Activated CD4-positive, alpha-beta T cell treated with anti-CD3 and anti-CD28 coated beads, Interleukin-2, amount 10 ng/mL, durations not matched to agents 7 days and 5 days (primary cell): Measurements from ENCODE around the gene MTURN. TPM values are rescaled to one million over a fixed set of nuclear protein-coding genes. Genes with fewer than 3 reads are reported as not detected.

Source experiments
- CTCF ChIA-PET: fragments of 350-600 bp; sonication (Branson Sonifier 250); formaldehyde crosslinking; loops from one replicate; lab custom pipeline; 2021; ENCODE audit warnings: antibody characterized with exemption; lab: Charles Lee
- POLR2A ChIA-PET: fragments of 350-600 bp; sonication (Branson Sonifier 250); formaldehyde crosslinking; loops from one replicate; lab custom pipeline; 2021; ENCODE audit warnings: antibody characterized with exemption; lab: Charles Lee
- DNase-seq: peaks from one replicate; pipeline ENCODE4 v3.0.0-alpha.2; 2020
- H3K27ac Mint-ChIP-seq: one replicate; pipeline ENCODE4 v1.8.0; 2021; ENCODE audit warnings: mild to moderate bottlenecking, moderate library complexity, mixed read lengths
- H3K27me3 Mint-ChIP-seq: one replicate; pipeline ENCODE4 v1.8.0; 2021; ENCODE audit warnings: mixed read lengths
- H3K36me3 Mint-ChIP-seq: one replicate; pipeline ENCODE4 v1.8.0; 2021; ENCODE audit warnings: low read depth, mixed read lengths
- H3K4me1 Mint-ChIP-seq: one replicate; pipeline ENCODE4 v1.8.0; 2021; ENCODE audit warnings: mixed read lengths
- H3K4me3 Mint-ChIP-seq: one replicate; pipeline ENCODE4 v1.8.0; 2021; ENCODE audit warnings: mild to moderate bottlenecking, moderate library complexity, mixed read lengths
- H3K9me3 Mint-ChIP-seq: one replicate; pipeline ENCODE4 v1.8.0; 2021; ENCODE audit warnings: mixed read lengths
- total RNA-seq, 2 experiments: library from RNA; stranded (reverse); gene quantifications; one replicate each; pipeline ENCODE4 v1.2.3, GENCODE V29; 2021

MTURN gene
- total RNA-seq, 2 experiments from 2014 or later: 3.7 to 4.1 TPM

DNA sequence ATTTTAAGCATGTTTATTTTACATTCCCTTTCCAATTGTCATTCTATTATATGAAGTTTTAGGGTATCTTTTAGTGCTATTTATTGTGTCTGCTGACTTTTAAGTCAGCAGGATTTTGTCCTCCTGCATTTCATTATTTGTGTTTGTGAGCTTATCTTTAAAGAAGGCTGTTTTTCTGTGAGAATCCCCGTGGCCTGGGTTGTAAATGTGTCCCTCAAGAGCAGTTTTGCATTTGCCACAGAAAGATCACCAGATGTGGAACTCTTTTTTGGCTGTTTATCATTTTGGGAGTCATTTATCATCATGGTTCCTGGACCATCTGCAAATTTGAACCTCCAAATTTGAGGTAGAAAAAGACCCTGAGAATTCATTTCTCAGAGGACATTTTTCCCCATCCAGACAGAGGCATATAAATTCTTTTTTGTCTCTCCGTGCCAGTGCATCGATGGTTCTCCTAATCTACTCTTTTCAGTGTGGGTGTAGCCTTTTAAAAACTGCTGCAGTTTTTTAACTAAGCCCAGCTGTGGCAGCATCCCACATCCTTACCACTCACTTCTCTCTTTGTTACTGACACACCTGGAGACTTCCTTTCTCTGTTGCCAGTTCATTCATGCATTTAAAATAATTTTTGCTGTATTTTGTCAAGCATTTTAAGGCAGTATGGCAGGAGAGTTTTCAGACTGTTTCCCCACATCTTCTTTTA lies 20.1 kb upstream of the MTURN start:
- Mint-ChIP-seq H3K27me3 (no peaks in the 10 kb centered on the region), H3K4me3 (no peak overlapping the region), H3K4me1 (peaks cover 7% of the 10 kb centered on the region), H3K36me3 (peaks cover 7% of the 10 kb centered on the region), H3K9me3 (peaks cover 14% of the 10 kb centered on the region), H3K27ac (no peak overlapping the region)
- CTCF ChIA-PET: no interaction called here
- POLR2A ChIA-PET: no interaction called here
- DNase-seq: no peak

DNA sequence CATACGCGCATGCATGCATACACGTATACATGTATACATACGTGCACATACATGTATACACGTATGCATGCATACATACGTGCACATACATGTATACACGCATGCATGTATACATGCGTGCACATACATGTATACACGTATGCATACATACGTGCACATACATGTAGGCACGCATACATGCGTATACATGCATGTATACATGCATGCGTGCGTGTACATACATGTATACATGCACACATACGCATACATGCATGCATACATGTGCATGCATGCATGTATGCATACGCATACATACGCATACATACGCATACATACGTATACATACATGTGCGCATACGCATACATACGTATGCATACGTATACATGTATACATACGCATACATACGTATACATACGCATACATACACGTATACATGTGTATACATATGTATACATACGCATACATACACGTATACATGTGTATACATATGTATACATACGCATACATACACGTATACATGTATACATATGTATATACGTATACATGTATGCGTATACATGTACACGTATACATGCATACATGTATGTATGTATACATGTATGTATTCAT lies 19.0 kb upstream of the MTURN start:
- peaks cover 7% of the 10 kb centered on the region for H3K36me3 Mint-ChIP-seq
- ChIA-PET CTCF (no interaction called here), POLR2A (no interaction called here)
- no peak overlapping the region for H3K27ac Mint-ChIP-seq
- H3K27me3 Mint-ChIP-seq: no peaks in the 10 kb centered on the region
- peaks cover 7% of the 10 kb centered on the region for H3K4me1 Mint-ChIP-seq
- H3K9me3 Mint-ChIP-seq: peaks cover 14% of the 10 kb centered on the region
- no peak for DNase-seq
- no peak overlapping the region for H3K4me3 Mint-ChIP-seq

DNA sequence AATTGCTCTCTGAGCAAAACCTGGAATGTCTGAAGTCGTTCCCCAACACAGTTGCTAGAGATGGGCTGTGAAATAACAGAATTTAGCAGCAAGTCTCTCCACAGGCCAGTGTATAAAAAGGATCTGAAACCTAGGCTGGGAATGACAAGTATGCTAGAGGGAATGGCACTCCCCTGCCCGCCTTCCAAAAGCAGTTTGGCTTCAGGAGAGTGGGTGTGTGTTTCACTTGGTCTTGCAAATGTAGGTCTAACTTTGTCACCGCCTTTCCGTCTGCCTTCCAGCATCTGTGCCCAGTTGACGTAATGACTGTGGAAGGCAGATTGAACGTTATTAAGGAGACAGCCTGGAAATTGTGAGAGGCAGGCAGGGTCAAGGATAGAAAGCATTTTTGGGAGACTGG lies 18.0 kb upstream of the MTURN start:
- Mint-ChIP-seq H3K36me3 (peaks cover 7% of the 10 kb centered on the region), H3K27ac (no peak overlapping the region), H3K9me3 (peaks cover 13% of the 10 kb centered on the region), H3K27me3 (no peaks in the 10 kb centered on the region), H3K4me1 (peaks cover 7% of the 10 kb centered on the region), H3K4me3 (no peak overlapping the region)
- no peak for DNase-seq
- POLR2A ChIA-PET: no interaction called here
- CTCF ChIA-PET: no interaction called here

DNA sequence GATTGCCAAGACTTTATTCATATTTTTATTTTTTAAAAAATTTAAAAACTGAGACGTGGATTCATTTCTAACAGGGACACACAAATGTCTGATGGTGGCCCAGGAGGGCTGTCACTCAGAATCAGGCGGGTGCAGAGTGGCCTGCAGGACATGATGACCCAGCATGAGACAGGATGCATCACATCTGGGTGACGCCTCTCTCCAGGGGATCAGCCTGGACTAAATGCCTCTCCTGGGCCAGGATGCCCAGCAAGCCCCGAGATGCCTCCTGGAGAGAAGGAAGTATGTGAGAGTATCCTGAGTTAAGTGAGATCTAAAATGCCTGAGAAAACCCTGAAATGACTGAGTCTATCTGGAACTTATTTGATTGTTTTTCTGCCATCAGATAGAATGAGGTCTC lies 16.9 kb upstream of the MTURN start:
- H3K4me3 Mint-ChIP-seq: no peak overlapping the region
- peaks cover 1% of the 10 kb centered on the region for H3K27me3 Mint-ChIP-seq
- H3K9me3 Mint-ChIP-seq: peaks cover 9% of the 10 kb centered on the region
- POLR2A ChIA-PET: no interaction called here
- DNase-seq: no peak
- H3K36me3 Mint-ChIP-seq: peaks cover 5% of the 10 kb centered on the region
- CTCF ChIA-PET: no interaction called here
- no peak overlapping the region for H3K27ac Mint-ChIP-seq
- peaks cover 7% of the 10 kb centered on the region for H3K4me1 Mint-ChIP-seq

DNA sequence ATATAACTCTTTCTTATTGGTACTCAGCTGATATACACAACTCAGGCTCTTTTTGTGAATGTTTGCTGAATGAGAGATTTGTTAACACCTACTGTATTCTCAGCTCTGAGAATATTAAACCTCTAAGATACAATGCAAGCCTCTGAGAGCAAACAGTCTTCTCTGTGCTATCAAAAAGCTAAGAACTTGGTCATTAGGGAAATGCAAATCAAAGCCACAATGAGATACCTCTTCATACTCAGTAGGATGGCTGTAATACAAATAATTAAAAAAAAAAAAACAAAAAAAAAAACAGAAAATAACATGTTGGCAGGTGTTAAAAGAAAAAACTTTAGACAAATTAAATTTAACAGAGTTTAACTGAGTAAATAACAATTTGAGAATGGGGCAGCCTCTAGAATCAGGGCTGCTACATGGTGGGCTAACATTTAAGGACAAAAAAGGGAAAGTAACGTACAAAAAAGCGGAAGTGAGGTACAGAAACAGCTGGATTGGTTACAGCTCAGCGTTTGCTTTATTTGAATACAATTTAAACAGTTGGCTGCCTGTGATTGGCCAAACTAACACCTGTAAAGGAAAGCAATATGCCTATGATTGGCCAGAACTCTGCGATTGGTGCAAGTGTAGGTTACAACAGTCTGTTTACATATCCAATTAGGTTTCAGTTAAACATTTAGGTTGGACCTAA lies 14.8 kb upstream of the MTURN start:
- H3K27ac Mint-ChIP-seq: no peak overlapping the region
- ChIA-PET CTCF (interaction anchor here (0.7 to 1.2 kb wide), 3 partner anchors 14 to 1558 kb away, joined by 3 to 4 read pairs (median 3); no protein-coding TSS in a partner anchor), POLR2A (no interaction called here)
- H3K27me3 Mint-ChIP-seq: peaks cover 1% of the 10 kb centered on the region
- no peaks in the 10 kb centered on the region for H3K9me3 Mint-ChIP-seq
- H3K4me3 Mint-ChIP-seq: no peak overlapping the region
- peaks cover under 1% of the 10 kb centered on the region for H3K4me1 Mint-ChIP-seq
- DNase-seq: no peak
- no peaks in the 10 kb centered on the region for H3K36me3 Mint-ChIP-seq

DNA sequence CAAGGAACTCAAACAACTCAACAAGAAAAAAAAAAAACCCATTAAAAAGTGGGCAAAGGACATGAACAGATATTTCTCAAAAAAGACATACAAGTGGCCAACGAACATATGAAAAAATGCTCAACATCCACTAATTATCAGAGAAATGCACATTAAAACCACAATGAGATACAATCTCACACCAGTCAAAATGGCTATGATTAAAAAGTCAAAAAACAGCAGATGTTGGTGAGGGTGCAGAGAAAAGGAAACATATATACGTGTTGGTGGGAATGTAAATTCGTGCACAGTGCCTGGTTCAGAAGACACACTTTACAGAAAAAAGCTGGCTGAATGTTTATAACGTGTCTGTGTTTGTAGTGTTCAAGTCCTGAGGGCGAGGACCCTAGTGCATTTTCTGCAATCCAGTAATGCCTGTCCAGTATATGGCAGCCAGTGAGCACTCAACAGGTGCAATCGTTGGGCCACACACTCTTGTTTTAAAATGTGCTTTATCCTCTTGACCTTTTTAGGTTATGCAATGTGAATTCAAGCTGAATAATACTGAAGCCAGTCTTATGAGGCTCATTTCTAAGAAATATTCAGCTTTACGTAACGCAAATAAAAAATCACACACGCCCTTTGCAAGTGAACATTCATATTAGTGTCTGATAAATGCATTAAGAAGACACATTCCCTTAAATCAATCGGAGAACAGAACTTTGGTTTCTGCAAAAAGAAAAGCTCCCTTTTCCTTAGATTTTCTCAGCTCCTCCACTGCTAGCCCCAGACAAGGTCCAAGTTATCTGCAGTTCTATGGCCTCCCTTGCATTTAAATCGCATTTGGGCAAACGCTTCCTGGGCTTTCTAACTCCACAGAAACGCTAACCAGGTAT lies 813 bp upstream of the MTURN start:
- H3K27ac Mint-ChIP-seq: peak overlapping the region; percentile 84
- no peaks in the 10 kb centered on the region for H3K9me3 Mint-ChIP-seq
- CTCF ChIA-PET: interaction anchor here (1.0 to 1.6 kb wide), 5 partner anchors 10 to 189 kb away, joined by 3 to 4 read pairs (median 3); no protein-coding TSS in a partner anchor
- POLR2A ChIA-PET: no interaction called here
- peaks cover 7% of the 10 kb centered on the region for H3K4me1 Mint-ChIP-seq
- DNase-seq: no peak
- H3K27me3 Mint-ChIP-seq: peaks cover 17% of the 10 kb centered on the region
- H3K36me3 Mint-ChIP-seq: no peaks in the 10 kb centered on the region
- peak overlapping the region; percentile 73 for H3K4me3 Mint-ChIP-seq

DNA sequence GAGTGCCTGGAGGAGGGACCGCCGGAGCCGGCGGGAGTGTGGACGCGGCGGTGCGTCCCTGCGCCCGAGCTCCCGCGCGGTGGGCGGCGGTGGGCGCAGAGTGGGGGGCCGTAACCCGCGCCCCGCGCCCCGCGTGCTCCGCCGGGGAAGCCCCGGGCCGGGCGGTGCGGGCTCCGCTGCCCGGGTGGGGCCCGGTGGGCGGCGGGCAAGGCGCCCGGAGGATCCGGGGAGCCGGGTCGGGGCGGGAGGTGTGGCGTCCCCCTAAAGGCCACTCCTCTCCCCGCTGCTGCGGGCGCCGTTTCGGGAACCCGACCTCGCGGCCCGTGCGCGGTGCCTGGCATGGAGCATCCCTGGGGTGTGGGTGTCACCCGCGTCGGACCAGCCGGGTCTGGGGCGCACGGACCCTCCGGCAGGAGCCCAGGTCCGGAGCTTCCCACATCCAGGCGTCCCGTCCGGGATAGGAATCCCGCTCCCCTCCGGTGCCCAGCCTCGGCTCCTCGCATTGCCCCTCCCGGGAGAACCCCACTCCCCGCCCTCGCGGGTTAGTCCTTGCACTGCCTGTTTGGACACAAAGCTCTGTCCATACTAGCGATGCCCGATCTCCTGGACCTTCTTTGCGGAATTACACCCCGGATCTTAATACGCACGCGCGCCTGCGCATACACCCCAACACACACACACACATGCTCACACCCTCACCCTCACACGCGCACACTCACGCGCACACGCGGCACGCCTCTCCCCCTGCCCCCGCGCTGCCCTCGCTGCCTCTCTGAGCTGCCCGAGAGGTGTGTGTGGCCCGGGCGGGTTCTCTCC lies 723 bp downstream of the MTURN start:
- H3K4me1 Mint-ChIP-seq: peaks cover 7% of the 10 kb centered on the region
- no peaks in the 10 kb centered on the region for H3K9me3 Mint-ChIP-seq
- ChIA-PET CTCF (interaction anchor here (1.0 to 1.6 kb wide), 4 partner anchors 8 to 187 kb away, joined by 3 to 4 read pairs (median 3); no protein-coding TSS in a partner anchor), POLR2A (no interaction called here)
- peaks cover 13% of the 10 kb centered on the region for H3K27me3 Mint-ChIP-seq
- H3K36me3 Mint-ChIP-seq: no peaks in the 10 kb centered on the region
- H3K27ac Mint-ChIP-seq: peak overlapping the region; percentile 78
- DNase-seq: peak; percentile 55
- H3K4me3 Mint-ChIP-seq: peak overlapping the region; percentile 73

DNA sequence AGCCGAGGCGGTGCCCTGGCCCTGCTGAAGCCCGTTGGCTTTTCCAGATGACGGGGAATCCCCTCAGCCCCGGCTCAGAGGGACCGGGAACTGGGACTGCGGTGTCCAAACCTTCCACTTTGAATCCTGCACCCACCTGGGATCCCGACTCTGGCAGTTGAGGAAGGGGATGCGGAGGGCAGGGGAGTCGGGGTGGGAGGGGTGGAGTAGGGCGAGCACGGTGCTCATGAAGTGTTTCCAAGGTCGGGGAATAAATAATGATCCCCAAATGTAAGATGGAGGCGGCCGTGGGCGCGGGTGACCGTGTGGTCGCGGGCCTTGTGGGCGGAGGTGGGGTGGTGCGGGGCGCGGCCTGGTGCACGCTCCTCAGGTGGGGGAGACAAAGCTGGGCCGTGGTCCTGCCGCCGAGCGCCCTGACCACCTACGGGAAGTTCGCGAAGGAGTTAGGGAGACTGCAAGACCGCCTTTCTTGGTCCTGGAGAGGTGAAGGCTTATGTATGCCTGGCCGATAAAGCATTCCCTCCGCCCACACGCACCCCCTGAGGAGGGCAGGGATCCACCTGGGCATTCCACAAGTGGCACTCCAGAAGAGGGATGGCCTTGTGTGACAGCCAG lies 1.4 kb downstream of the MTURN start:
- peaks cover 13% of the 10 kb centered on the region for H3K27me3 Mint-ChIP-seq
- no peak for DNase-seq
- H3K4me3 Mint-ChIP-seq: peak overlapping the region; percentile 73
- ChIA-PET CTCF (interaction anchor here (0.7 kb wide), 1 partner anchor 16 kb away, joined by 3 read pairs; no protein-coding TSS in a partner anchor), POLR2A (no interaction called here)
- H3K4me1 Mint-ChIP-seq: peaks cover 7% of the 10 kb centered on the region
- no peaks in the 10 kb centered on the region for H3K9me3 Mint-ChIP-seq
- H3K27ac Mint-ChIP-seq: peak overlapping the region; percentile 78
- H3K36me3 Mint-ChIP-seq: no peaks in the 10 kb centered on the region

DNA sequence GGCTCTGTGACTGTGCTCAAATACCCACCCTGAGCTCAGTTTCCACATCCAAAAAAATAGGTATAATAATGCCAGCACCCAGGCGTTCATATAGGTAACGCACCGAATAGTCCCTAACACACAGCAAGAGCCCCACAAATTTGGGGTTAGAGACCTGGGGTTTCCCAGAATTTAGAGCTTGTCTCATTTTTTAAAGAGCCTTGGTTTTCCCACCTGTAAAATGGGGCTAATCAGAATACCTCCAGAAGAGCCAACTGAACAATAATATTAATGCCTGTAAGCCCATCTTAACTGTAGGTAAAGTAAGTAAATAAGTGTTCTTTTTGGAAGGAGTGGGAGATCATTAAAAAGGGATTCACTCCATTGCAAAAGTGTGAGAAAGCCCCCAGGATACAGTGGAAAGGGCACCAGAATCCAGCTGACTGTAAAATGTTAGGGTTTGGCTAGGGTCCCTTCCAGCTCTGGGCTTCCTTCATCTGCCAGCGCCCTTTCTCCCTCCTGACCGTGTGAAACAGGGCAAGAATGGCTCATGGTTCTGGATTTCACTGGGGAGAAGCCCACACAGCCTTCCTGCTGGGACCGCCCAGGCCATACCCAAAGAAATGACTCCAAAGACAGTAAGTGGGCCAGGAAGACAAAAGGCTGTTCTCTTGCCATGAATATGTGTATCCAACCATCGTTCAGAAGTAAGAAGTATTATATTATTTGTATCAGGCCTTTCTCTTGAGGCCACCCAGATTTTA lies 2.1 kb downstream of the MTURN start:
- peaks cover 13% of the 10 kb centered on the region for H3K27me3 Mint-ChIP-seq
- H3K9me3 Mint-ChIP-seq: no peaks in the 10 kb centered on the region
- H3K27ac Mint-ChIP-seq: no peak overlapping the region
- ChIA-PET POLR2A (no interaction called here), CTCF (interaction anchor here (0.7 kb wide), 1 partner anchor 17 kb away, joined by 3 read pairs; no protein-coding TSS in a partner anchor)
- no peaks in the 10 kb centered on the region for H3K36me3 Mint-ChIP-seq
- peaks cover 7% of the 10 kb centered on the region for H3K4me1 Mint-ChIP-seq
- no peak for DNase-seq
- peak overlapping the region; percentile 73 for H3K4me3 Mint-ChIP-seq

DNA sequence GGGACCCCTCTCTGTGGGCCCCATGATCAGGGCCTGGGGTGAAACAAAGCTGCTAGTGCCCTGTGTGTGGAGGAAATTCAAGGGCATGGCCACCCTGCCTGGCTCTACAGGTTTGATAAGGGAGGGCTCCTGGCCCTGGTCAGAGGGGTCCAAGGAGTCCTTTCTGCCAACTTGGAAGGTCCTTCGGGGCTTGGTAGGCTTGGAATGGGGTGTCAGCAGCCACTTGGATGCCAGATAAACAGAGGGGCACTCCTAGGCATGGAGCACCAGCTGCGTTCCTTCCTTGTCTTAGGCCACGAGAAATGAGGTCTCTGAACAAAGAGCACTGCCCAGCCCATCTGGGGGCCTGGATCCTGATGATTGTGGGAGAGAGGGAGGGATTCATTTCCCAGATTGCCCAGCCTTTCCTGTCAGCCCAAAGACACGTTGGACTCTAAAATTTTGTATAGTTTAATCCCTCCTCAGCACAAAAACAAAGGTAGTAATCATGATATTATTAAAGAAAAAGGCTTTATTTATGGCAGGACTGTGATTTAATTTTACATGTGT lies 5.1 kb downstream of the MTURN start:
- DNase-seq: no peak
- H3K27ac Mint-ChIP-seq: no peak overlapping the region
- H3K9me3 Mint-ChIP-seq: no peaks in the 10 kb centered on the region
- H3K36me3 Mint-ChIP-seq: no peaks in the 10 kb centered on the region
- ChIA-PET CTCF (no interaction called here), POLR2A (no interaction called here)
- H3K4me1 Mint-ChIP-seq: peaks cover 4% of the 10 kb centered on the region
- H3K27me3 Mint-ChIP-seq: no peaks in the 10 kb centered on the region
- H3K4me3 Mint-ChIP-seq: no peak overlapping the region

DNA sequence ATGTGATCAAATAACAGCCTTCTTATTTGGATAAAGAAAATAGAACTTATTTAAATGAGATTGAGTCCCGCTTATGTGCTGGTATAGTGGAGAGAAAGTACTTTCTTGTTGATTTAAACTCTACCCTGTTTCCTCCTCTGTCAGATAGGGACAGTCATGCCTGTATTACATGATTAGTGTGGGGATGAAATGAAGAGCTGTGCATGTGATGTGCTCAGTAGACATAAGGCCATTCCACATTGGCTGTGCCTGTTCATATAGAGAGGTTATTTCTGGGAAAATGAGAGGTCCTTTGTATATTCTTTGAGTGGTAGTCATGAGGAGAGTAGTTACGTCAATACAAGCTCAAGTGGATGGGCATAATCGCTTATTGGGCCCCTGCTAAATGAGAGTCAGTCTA lies 5.7 kb downstream of the MTURN start:
- POLR2A ChIA-PET: no interaction called here
- DNase-seq: no peak
- no peak overlapping the region for H3K27ac Mint-ChIP-seq
- H3K4me3 Mint-ChIP-seq: no peak overlapping the region
- H3K36me3 Mint-ChIP-seq: no peaks in the 10 kb centered on the region
- CTCF ChIA-PET: no interaction called here
- peaks cover 4% of the 10 kb centered on the region for H3K4me1 Mint-ChIP-seq
- no peaks in the 10 kb centered on the region for H3K9me3 Mint-ChIP-seq
- H3K27me3 Mint-ChIP-seq: no peaks in the 10 kb centered on the region
